Hepatocyte (in vitro differentiated cells): ENCODE results near the gene PTPN2.

Source experiments
- CTCF ChIP-seq: fragments of 200-600 bp; sonication (generic); IDR thresholded peaks from 2 replicates; pipeline ENCODE4 v1.5.1; 2016; ENCODE audit warnings: antibody characterized with exemption, mild to moderate bottlenecking; ENCODE audit not compliant: poor library complexity
- EZH2 ChIP-seq: fragments of 200-600 bp; sonication (generic); IDR thresholded peaks from 2 replicates; pipeline ENCODE4 v1.6.1; 2016; ENCODE audit warnings: antibody characterized with exemption, mild to moderate bottlenecking, borderline replicate concordance

GRCh38 chr18:12895014-12895413 is 11.0 kb upstream of the PTPN2 start:
- TF ChIP-seq CTCF (no peak), EZH2 (no peak)
